T1000 (cell line): ENCODE results near the gene NEO1.

Experiments used
- DNase-seq: peaks from one replicate; lab custom pipeline; 2025; ENCODE audit warnings: mixed read lengths; lab: John Stamatoyannopoulos, UW

NEO1 gene

GRCh38 chr15:73078722-73079121 lies 26.5 kb downstream of the NEO1 start:
- peak; percentile 25 for DNase-seq

GRCh38 chr15:73079565-73079964 lies 27.3 kb downstream of the NEO1 start:
- DNase-seq: no peak

- no peak for DNase-seq
Measured at GRCh38 chr15:73081321-73081958, 29.2 kb downstream of the NEO1 start.

GRCh38 chr15:73082812-73083211 lies 30.5 kb downstream of the NEO1 start:
- DNase-seq: no peak

GRCh38 chr15:73087098-73087497 lies 34.8 kb downstream of the NEO1 start:
- DNase-seq: no peak

- DNase-seq: no peak
Measured at GRCh38 chr15:73105064-73105463, 52.8 kb downstream of the NEO1 start.

- no peak for DNase-seq
Measured at GRCh38 chr15:73108676-73109075, 56.4 kb downstream of the NEO1 start.

GRCh38 chr15:73109765-73110164 lies 57.5 kb downstream of the NEO1 start:
- no peak for DNase-seq

- no peak for DNase-seq
Measured at GRCh38 chr15:73110201-73110600, 57.9 kb downstream of the NEO1 start.

GRCh38 chr15:73114064-73114463 lies 61.8 kb downstream of the NEO1 start:
- DNase-seq: no peak

- DNase-seq: no peak
Measured at GRCh38 chr15:73116164-73116563, 63.9 kb downstream of the NEO1 start.

- DNase-seq: no peak
Measured at GRCh38 chr15:73118055-73118454, 65.8 kb downstream of the NEO1 start.

GRCh38 chr15:73119478-73119877 lies 67.2 kb downstream of the NEO1 start:
- DNase-seq: no peak

- no peak for DNase-seq
Measured at GRCh38 chr15:73120269-73120668, 68.0 kb downstream of the NEO1 start.

GRCh38 chr15:73125219-73125618 lies 73.0 kb downstream of the NEO1 start:
- DNase-seq: no peak

GRCh38 chr15:73127302-73127936 lies 75.2 kb downstream of the NEO1 start:
- DNase-seq: no peak

- no peak for DNase-seq
Measured at GRCh38 chr15:73130830-73131229, 78.6 kb downstream of the NEO1 start.

- no peak for DNase-seq
Measured at GRCh38 chr15:73134196-73134595, 81.9 kb downstream of the NEO1 start.

GRCh38 chr15:73139041-73139743 lies 86.9 kb downstream of the NEO1 start:
- no peak for DNase-seq

- DNase-seq: no peak
Measured at GRCh38 chr15:73139744-73140553, 87.7 kb downstream of the NEO1 start.

GRCh38 chr15:73141216-73141900 lies 89.1 kb downstream of the NEO1 start:
- DNase-seq: no peak
